Activated CD8-positive, alpha-beta T cell treated with anti-CD3 and anti-CD28 coated beads for 36 hours (primary cell): ENCODE results near the gene SHOX. TPM values are rescaled to one million over a fixed set of nuclear protein-coding genes. Genes with fewer than 3 reads are reported as not detected.
"Not testable (repeated sequence)": the region's sequence is repeated elsewhere in the genome, so short reads cannot be mapped to it uniquely, and the experiment has no call there.

ENCODE experiments used
- ATAC-seq: fragments of 200-7000 bp; cut with Tn5 transposase; one replicate; pipeline ENCODE4 v1.10.0; 2021; ENCODE audit warnings: mild to moderate bottlenecking, moderate library complexity
- CTCF ChIA-PET: fragments of 350-600 bp; sonication (Branson Sonifier 250); formaldehyde crosslinking; loops from one replicate; lab custom pipeline; 2021; ENCODE audit warnings: antibody characterized with exemption; lab: Charles Lee
- POLR2A ChIA-PET: fragments of 350-600 bp; sonication (Branson Sonifier 250); formaldehyde crosslinking; loops from one replicate; lab custom pipeline; 2021; ENCODE audit warnings: antibody characterized with exemption; lab: Charles Lee
- DNase-seq: peaks from one replicate; pipeline ENCODE4 v3.0.0-alpha.2; 2020
- H3K27ac Mint-ChIP-seq: one replicate; pipeline ENCODE4 v1.8.0; 2021; ENCODE audit warnings: mild to moderate bottlenecking, mixed read lengths
- H3K27me3 Mint-ChIP-seq: one replicate; pipeline ENCODE4 v1.8.0; 2021; ENCODE audit warnings: mixed read lengths
- H3K36me3 Mint-ChIP-seq: one replicate; pipeline ENCODE4 v1.8.0; 2021; ENCODE audit warnings: low read depth, mixed read lengths
- H3K4me1 Mint-ChIP-seq: one replicate; pipeline ENCODE4 v1.8.0; 2021; ENCODE audit warnings: low read depth, mixed read lengths
- H3K4me3 Mint-ChIP-seq: one replicate; pipeline ENCODE4 v1.8.0; 2021; ENCODE audit warnings: mild to moderate bottlenecking, moderate library complexity, mixed read lengths
- H3K9me3 Mint-ChIP-seq: one replicate; pipeline ENCODE4 v1.8.0; 2021; ENCODE audit warnings: mixed read lengths
- CTCF ChIP-seq: fragments of 200-600 bp; IDR thresholded peaks from one replicate; pipeline ENCODE4 v1.8.0; 2022; ENCODE audit warnings: antibody characterized with exemption, mild to moderate bottlenecking
- intact Hi-C: fragments of 100-400 bp; cut with micrococcal nuclease; formaldehyde crosslinking; loops from one replicate; pipeline ENCODE4 v1.10.0; 2022
- total RNA-seq, 2 experiments: library from RNA; stranded (reverse); gene quantifications; one replicate each; pipeline ENCODE4 v1.2.3, GENCODE V29; 2021

Gene SHOX
- total RNA-seq, 2 experiments from 2014 or later, result not detected

- no peak for TF ChIP-seq CTCF
- Mint-ChIP-seq H3K27ac (no peak overlapping the region), H3K27me3 (peaks cover 13% of the 10 kb centered on the region), H3K9me3 (peaks cover 19% of the 10 kb centered on the region), H3K4me1 (no peaks in the 10 kb centered on the region), H3K36me3 (no peaks in the 10 kb centered on the region), H3K4me3 (no peak overlapping the region)
- POLR2A ChIA-PET, result no interaction called here
- CTCF ChIA-PET, result no interaction called here
- DNase-seq, result no peak
- ATAC-seq, result no peak
- intact Hi-C loops, result no loop called here
Observed at GRCh38 chrX:614136-614535, 16.5 kb upstream of the SHOX start.

- TF ChIP-seq CTCF, result no peak
- H3K27me3 Mint-ChIP-seq, result peaks cover 28% of the 10 kb centered on the region
- H3K9me3 Mint-ChIP-seq, result peaks cover 3% of the 10 kb centered on the region
- CTCF ChIA-PET, result no interaction called here
- DNase-seq (no peak), ATAC-seq (no peak)
- no peak overlapping the region for H3K4me3 Mint-ChIP-seq
- POLR2A ChIA-PET, result no interaction called here
- no peak overlapping the region for H3K27ac Mint-ChIP-seq
- H3K4me1 Mint-ChIP-seq, result no peaks in the 10 kb centered on the region
- intact Hi-C loops, result no loop called here
- no peaks in the 10 kb centered on the region for H3K36me3 Mint-ChIP-seq
Observed at GRCh38 chrX:617401-617800, 13.2 kb upstream of the SHOX start.

DNA sequence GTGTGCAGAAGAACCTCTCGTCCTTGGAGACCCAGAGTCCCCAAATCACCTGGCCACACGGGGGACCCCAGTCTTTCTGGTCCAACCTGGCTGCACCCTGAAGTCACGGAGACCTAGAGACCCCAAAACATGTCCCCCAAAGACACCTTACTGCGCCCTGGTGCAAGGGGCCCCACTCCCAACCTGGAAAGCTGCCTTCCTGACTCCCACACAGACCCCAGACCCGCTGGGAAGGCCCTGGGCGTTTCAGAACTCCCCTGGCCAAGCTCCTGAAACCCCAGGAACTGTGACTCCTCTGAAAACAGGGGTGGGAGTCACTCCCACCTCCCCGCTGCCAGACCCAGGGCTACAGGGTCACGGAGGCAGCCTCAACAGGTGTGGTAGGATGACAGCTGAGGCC is 12.7 kb upstream of the SHOX start:
- ChIA-PET CTCF (no interaction called here), POLR2A (no interaction called here)
- DNase-seq (no peak), ATAC-seq (no peak)
- intact Hi-C loops, result no loop called here
- Mint-ChIP-seq H3K4me3 (no peak overlapping the region), H3K4me1 (no peaks in the 10 kb centered on the region), H3K27me3 (peaks cover 31% of the 10 kb centered on the region), H3K9me3 (peaks cover 2% of the 10 kb centered on the region), H3K36me3 (no peaks in the 10 kb centered on the region), H3K27ac (no peak overlapping the region)
- TF ChIP-seq CTCF, result no peak

DNA sequence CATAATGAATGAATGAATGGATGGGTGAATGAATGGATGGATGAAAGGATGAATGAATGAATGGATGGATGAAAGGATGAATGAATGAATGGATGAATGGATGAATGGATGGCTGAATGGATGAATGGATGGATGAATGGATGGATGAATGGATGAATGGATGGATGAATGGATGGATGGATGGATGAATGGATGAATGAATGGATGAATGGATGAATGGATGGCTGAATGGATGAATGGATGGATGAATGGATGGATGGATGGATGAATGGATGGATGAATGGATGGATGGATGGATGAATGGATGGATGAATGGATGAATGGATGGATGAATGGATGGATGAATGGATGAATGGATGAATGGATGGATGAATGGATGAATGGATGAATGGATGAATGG is 12.3 kb upstream of the SHOX start:
- H3K27me3 Mint-ChIP-seq, result peaks cover 35% of the 10 kb centered on the region
- H3K4me3 Mint-ChIP-seq, ATAC-seq, CTCF ChIA-PET, POLR2A ChIA-PET, H3K4me1 Mint-ChIP-seq, H3K9me3 Mint-ChIP-seq, intact Hi-C loops, H3K27ac Mint-ChIP-seq, H3K36me3 Mint-ChIP-seq, DNase-seq: not testable (repeated sequence)

GRCh38 chrX:618761-619450 is 11.7 kb upstream of the SHOX start:
- peaks cover 4% of the 10 kb centered on the region for H3K4me1 Mint-ChIP-seq
- TF ChIP-seq CTCF, result no peak
- no peak overlapping the region for H3K4me3 Mint-ChIP-seq
- H3K9me3 Mint-ChIP-seq, result no peaks in the 10 kb centered on the region
- intact Hi-C loops, result no loop called here
- ATAC-seq (no peak), DNase-seq (no peak)
- no peak overlapping the region for H3K27ac Mint-ChIP-seq
- H3K27me3 Mint-ChIP-seq, result peaks cover 38% of the 10 kb centered on the region
- ChIA-PET CTCF (no interaction called here), POLR2A (no interaction called here)
- H3K36me3 Mint-ChIP-seq, result no peaks in the 10 kb centered on the region
